ENCODE measurements around the gene SLC7A10. TPM values are rescaled to one million over a fixed set of nuclear protein-coding genes. Genes with fewer than 3 reads are reported as not detected.
"Not testable (repeated sequence)": the region's sequence is repeated elsewhere in the genome, so short reads cannot be mapped to it uniquely, and the experiment has no call there.

SLC7A10 gene
- polyA plus RNA-seq, 5 donors: 0.34 to 1.4 (median 0.58) TPM

GRCh38 chr19:33202546-33203507 is 22.8 kb downstream of the SLC7A10 start:
- no peak for DNase-seq

GRCh38 chr19:33201886-33202545 is 23.6 kb downstream of the SLC7A10 start:
- DNase-seq: no peak

DNA sequence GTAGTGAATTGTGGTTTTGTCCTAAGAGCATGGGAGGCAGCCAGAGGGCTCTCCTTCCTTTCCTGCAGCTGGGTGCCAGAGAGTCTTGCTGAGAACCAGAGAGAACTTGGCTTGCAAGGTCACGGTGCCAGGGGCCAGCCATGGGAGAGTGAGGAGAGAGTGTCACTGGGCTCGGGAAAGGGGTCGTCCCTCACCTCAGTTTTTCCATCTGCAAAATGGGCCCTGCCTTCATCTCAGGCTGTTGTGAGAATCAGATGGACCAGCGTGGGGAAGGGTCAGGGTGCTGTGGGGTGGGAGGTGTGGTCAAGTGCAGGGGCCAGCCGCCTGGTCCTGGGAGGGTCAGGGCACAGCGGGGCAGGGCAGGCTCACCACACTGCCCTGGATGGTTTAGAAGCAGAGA is 24.2 kb downstream of the SLC7A10 start:
- DNase-seq: no peak

DNA sequence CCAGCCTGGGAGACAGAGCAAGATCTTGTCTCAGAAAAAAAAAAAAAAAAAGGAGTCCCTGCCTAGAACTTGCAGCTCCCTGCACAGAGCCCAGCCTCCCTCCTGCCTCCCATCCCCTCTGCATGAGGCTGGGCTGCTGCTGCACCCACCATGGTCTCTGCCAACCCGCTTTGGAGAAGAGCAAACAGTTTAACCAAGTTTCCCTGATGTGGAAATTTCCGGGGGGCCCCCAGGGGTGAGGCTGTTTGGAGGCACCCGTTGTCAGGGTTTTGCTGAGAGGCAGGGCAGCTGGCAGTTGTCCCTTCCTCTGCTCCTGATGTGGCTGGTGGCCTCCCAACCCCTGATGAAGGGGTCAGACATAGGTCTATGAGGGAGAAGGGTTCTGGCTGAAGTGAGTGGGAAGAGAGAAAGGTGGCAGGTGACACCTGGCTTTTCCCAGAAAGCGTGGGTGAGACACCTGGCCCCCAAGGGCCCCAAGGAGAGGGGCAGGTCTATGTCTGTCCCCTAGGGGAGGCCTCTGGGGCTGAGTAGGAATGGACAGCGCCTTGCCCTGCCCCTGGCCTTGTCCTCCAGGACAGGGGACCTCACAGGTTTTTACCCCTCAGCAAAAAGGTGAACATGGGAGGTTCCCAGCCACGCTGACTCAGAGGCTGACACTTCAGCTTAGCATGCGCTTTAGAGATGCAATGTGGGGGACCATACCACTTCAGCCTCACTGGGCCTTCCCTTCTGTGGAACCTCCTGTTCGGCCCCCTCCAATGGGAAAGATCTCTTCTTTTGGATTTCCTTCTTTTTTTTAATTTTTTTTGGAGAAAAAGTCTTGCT is 26.0 kb downstream of the SLC7A10 start:
- no peak for DNase-seq

DNA sequence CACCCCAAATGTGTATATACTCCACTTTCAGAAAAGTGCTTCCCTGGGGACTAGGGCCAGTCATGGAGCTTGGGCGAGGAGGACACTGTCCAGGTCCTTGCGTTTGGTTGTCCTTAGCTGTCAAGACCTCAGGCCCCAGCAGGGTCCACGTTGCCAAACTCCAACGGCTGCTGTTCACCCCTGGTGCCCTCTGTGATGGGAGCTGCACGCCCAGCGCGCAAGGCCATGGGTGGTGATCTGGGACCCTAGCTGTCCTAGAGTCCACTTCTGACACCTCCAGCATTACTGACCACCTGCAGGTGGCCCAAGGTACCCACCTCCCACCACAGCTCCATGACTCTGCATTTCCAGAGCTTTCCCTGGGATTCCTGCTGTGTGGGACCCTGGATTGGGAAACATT is 27.5 kb downstream of the SLC7A10 start:
- DNase-seq: no peak

- no peak for DNase-seq
Observed at GRCh38 chr19:33197591-33198000, 28.1 kb downstream of the SLC7A10 start.

DNA sequence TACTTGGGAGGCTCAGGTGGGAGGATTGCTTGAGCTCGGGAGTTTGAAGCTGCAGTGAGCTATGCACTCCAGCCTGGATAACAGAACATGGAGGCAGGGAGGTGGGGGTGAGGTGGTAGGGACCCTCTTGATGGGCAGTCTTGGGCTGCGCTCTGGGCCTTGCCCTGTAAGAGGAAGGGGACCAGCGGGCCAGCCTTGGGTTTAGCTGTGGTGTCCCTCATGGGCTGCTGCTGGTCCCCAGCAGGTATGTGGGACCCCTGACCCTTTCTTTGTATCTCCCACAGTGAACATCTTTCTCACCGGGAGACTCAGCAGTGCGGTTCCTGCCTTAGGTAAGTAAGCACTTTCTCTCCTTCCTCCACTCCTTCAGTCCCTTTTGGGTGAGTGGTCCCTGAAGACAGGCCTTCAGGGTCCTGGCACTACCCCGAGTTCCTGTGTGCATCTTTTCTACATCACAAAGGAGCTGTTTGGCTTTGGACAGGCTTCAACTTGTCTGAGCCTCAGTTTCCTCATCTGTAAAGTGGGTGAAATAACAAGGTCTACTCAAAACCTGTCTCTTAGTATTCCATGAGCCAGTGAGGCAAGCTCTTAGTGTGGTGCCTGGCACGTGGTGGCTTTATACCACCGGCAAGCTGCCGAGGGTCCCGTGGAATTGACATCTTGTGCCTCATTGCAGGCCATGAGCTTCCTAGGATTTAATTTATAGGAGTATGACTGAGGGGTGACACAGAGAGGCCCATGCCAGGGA is 29.0 kb downstream of the SLC7A10 start:
- no peak for DNase-seq

GRCh38 chr19:33195645-33196347 is 29.9 kb downstream of the SLC7A10 start:
- DNase-seq: no peak

- DNase-seq: peak in 1 of 2 donors; percentile 25
Observed at GRCh38 chr19:33194886-33195644, 30.6 kb downstream of the SLC7A10 start.

GRCh38 chr19:33194532-33194885 is 31.1 kb downstream of the SLC7A10 start:
- DNase-seq: no peak

DNA sequence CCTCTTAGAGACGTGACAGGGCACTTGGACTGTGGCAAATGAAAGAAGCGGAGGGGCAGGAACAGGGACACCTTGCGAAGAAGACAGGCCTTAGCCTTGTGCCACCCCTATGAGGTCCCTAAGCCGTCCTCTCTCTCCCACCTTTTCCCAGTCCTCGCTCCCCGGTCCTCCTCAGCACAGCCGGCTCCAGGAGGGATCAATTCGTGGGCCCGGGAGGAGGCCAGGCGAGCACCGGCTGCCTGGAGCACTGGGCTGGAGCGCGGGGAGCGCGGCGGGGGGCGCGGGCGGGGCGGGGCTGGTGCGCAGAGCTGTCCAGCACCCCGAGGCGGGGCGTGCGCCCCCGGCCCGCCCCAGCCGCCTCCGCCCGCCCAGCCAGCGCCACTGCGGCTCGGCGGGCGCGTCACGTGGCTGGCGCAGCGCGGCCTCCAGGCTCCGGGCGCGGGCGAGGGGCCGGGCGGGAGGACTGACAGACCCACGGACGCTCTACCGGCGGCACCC is 31.7 kb downstream of the SLC7A10 start, which contains the start of gene LRP3:
Gene LRP3 (plus strand): TSS at position 466 of the 498 bp plus-strand sequence. CDS start 456 bp downstream, outside the sequence.
- peak in 1 of 2 donors; percentile 28 for DNase-seq

- DNase-seq: no peak
Observed at GRCh38 chr19:33193269-33193864, 32.3 kb downstream of the SLC7A10 start.

DNA sequence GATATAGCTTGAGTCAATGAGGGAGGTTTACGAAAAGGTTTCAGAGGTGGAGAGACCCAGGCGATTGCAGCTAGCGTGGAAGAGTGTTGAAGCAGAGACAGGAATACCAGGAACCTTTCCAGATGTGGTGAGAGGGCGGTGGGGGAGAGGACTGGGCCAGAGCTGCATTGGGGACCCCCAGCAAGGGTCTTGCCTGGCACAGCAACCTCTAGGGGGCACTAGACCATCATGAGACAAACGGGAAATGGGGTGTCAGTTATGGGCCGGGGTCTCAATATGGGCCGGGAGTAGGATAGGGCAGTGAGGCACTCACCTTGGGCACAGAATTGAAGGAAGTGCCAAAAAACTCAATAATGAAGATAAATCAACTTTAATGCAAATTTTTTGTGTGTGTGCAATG is 33.6 kb downstream of the SLC7A10 start:
- DNase-seq: no peak

DNA sequence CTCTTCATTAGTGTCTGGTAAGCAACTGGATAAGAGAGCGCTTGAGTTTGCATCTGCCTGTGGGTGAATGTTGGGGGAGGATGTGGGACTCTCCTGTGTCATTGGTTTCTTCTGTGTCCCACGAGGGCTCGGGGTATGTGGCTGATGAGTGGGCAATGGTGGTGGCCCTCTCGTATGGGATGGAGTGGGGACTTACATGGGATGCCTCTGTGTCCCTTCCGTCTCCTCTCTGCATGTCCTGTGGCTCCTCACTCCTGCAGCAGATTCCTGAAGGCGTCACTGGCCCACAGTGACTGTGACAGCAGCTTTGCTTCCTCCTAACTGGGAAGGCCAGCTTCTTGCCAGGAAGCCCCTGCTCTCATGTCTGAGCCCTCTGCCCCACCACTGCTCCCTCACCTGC is 34.1 kb downstream of the SLC7A10 start:
- DNase-seq: no peak

GRCh38 chr19:33191092-33191491 is 34.6 kb downstream of the SLC7A10 start:
- DNase-seq: not testable (repeated sequence)

DNA sequence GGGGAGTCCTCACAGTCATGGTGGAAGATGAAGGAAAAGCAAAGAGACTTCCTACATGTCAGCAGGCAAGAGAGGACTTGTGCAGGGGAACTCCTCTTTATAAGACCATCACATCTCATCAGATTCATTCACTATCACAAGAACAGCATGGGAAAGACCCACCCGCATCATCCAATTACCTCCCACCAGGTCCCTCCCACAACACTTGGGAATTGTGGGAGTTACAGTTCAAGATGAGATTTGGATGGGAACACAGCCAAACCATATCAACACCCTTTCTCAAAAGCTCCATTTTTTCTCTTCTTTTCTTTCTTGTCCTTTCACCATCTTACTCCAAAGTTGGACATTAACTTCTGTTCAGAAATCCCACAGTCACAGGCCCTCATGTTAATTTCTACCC is 36.2 kb downstream of the SLC7A10 start:
- DNase-seq: no peak

- DNase-seq: no peak
Observed at GRCh38 chr19:33187183-33187540, 38.5 kb downstream of the SLC7A10 start.

DNA sequence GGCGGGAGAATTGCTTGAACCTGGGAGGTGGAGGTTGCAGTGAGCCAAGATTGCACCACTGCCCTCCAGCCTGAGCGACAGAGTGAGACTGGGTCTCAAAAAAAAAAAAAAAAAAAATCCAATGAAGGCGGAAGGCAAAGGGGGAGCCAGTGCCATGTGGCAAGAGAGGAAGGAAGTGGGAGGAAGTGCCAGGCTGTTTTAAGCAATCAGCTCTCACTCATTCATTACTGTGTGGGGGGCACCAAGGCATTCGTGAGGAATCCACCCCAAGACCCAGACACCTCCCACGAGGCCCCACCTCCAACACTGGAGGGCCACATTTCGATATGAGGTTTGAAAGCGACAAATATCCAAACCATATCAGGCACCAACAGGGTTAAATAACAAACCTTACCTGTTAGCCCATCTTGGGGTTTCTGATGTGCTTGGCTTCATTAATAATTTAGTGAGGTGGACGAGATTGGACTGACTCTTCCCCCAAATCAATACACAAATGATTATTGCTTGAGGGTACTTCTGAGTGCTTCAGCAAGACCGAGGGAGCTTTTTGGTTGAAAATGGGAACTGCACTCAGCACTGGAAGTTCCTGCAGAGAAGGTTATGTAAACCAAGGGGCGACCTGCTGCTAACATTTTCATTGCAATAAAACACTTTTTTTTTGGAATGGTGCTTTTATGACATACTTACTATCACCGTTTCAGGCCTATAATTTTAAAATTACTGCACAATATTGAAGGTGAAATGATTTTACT is 39.0 kb downstream of the SLC7A10 start:
- DNase-seq: no peak
